Left cardiac atrium (tissue), 4 donors: ENCODE measurements around the gene TMEM114. TPM values are rescaled to one million over a fixed set of nuclear protein-coding genes. Genes with fewer than 3 reads are reported as not detected.
"Not testable (repeated sequence)": the region's sequence is repeated elsewhere in the genome, so short reads cannot be mapped to it uniquely, and the experiment has no call there.

Source experiments
- ATAC-seq, 2 donors: fragments of 200-7000 bp; cut with Tn5 transposase; one replicate each; pipeline ENCODE4 v1.9.1; 2020; ENCODE audit warnings: mild to moderate bottlenecking in 2 of 2, moderate library complexity in 2 of 2
- DNase-seq: peaks from one replicate; pipeline ENCODE4 v3.0.0-alpha.2; 2020
- intact Hi-C, 2 donors: fragments of 100-400 bp; cut with DNase I; formaldehyde crosslinking; loops; one replicate each; pipeline versions ENCODE4 v1.14.1 to v1.15.1; 2022 to 2023
- total RNA-seq, 2 donors: library from RNA; stranded (reverse); fragmentation: NEBNext Ultra II Directional; extraction: Animal tissue kit (Norgen Biotek cat#: 25700); gene quantifications; one replicate each; pipeline ENCODE4 v1.2.1, GENCODE V29; 2021
- donor health status: DM: no; HTN: yes; CAD: no.
- donor health status: DM: no; HTN: yes; CAD: no; lungs with severe emphysema.
- donor health status: DM: yes; HTN: yes; CAD: no.
- donor health status: Dilated cardiomyopathy.

Gene TMEM114
- total RNA-seq, 2 donors from 2014 or later = not detected

DNA sequence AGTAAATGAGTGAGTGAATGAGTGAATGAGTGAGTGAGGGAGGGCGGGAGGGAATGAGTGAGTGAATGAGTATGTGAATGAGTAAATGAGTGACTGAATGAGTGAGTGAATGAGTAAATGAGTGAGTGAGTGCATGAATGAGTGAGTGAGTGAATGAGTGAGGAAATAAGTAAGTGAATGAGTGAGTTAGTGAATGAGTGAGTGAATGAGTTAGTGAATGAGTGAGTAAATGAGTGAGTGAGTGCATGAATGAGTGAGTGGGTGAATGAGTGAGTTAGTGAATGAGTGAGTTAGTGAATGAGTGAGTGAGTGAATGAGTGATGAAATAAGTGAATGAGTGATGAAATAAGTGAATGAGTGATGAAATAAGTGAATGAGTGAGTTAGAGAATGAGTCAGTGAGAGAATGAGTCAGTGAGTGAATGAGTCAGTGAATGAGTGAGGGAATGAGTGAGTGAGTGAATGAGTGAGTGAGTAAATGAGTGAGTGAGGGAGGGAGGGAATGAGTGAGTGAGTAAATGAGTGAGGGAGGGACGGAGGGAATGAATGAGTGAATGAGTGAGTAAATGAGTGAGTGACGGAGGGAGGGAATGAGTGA lies 26.3 kb downstream of the TMEM114 start:
- intact Hi-C loops = loop anchor here in 1 of 2 donors (10.0 kb wide), 1 partner anchor 441 kb away; no protein-coding TSS in a partner anchor
- ATAC-seq, DNase-seq: not testable (repeated sequence)

GRCh38 chr16:8561496-8561895 lies 28.8 kb downstream of the TMEM114 start:
- intact Hi-C loops = loop anchor here in 1 of 2 donors (10.0 kb wide), 1 partner anchor 443 kb away; no protein-coding TSS in a partner anchor
- DNase-seq = no peak
- no peak for ATAC-seq

GRCh38 chr16:8555400-8555799 lies 34.9 kb downstream of the TMEM114 start:
- intact Hi-C loops = no loop called here
- ATAC-seq (no peak), DNase-seq (no peak)

DNA sequence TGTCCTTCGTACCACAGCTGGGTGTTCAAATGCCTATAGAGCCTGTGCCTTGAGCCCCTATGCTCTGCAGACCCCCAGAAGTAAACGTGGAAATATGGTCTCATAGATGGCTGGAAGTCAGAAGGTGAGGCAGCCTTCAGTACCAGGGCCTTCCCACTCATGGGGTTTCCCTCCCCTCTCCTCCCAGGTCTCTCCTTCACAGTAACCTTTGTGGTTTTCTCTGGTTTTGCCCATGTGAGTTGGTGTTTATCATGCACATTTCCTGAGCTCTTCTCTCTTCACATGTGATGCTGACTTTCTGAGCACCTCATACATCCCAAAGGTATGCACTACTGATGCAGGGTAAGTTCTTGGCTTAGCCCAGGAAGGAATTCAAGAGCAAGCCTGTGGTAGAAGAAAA lies 35.4 kb downstream of the TMEM114 start:
- DNase-seq (no peak), ATAC-seq (no peak)
- intact Hi-C loops = no loop called here

GRCh38 chr16:8554022-8554421 lies 36.3 kb downstream of the TMEM114 start:
- DNase-seq (no peak), ATAC-seq (no peak)
- intact Hi-C loops = no loop called here

DNA sequence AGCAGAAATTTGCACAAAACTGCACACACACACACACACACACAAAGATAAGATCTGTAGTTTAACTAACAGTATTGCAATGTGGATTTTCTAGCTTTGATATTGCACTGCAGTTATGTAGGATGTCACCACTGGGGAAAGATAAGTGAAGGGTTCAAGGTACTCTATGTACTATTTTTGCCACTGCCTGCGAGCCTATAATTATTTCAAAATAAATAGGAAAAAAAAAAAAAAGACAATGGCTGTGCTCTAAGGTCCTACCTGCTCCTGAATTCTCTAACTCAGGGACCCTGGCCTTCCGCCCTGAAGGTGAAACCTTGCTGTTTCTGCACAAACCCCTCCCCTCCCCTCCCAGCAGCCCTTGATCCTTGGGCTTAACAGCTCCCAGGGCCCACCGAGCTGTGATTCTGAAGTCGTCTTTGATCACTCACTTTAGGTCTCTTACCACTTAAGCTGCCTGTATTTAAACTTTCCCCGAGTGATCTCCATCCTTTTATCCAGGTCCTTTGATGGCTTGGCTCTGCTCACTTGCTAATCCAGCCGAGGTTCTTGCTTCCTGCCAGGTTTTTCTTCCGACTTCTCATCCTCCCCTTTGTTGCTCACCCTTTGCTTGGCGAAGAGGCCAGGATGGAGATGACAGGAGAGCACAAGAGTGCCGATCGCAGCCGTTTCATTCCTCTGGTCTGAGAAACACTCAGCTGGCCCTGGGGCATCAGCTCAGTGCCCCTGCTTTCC lies 37.7 kb downstream of the TMEM114 start:
- DNase-seq (no peak), ATAC-seq (no peak)

GRCh38 chr16:8551388-8552332 lies 38.7 kb downstream of the TMEM114 start:
- DNase-seq (no peak), ATAC-seq (no peak)
- intact Hi-C loops = no loop called here

More for the DNA sequence above, 37.7 kb downstream of the TMEM114 start:
- intact Hi-C loops = no loop called here

GRCh38 chr16:8550728-8551387 lies 39.5 kb downstream of the TMEM114 start:
- ATAC-seq (no peak), DNase-seq (no peak)
- intact Hi-C loops = no loop called here

- DNase-seq (no peak), ATAC-seq (no peak)
- intact Hi-C loops = no loop called here
Observed at GRCh38 chr16:8549843-8550412, 40.4 kb downstream of the TMEM114 start.

GRCh38 chr16:8548166-8548565 lies 42.1 kb downstream of the TMEM114 start:
- DNase-seq (no peak), ATAC-seq (no peak)
- intact Hi-C loops = no loop called here

GRCh38 chr16:8547762-8548161 lies 42.5 kb downstream of the TMEM114 start:
- no peak for ATAC-seq
- intact Hi-C loops = no loop called here

GRCh38 chr16:8544406-8544805 lies 45.9 kb downstream of the TMEM114 start:
- ATAC-seq (no peak), DNase-seq (no peak)
- intact Hi-C loops = no loop called here

More at GRCh38 chr16:8547762-8548161, 42.5 kb downstream of the TMEM114 start:
- DNase-seq = no peak

GRCh38 chr16:8543258-8543657 lies 47.1 kb downstream of the TMEM114 start:
- DNase-seq (no peak), ATAC-seq (no peak)
- intact Hi-C loops = no loop called here

DNA sequence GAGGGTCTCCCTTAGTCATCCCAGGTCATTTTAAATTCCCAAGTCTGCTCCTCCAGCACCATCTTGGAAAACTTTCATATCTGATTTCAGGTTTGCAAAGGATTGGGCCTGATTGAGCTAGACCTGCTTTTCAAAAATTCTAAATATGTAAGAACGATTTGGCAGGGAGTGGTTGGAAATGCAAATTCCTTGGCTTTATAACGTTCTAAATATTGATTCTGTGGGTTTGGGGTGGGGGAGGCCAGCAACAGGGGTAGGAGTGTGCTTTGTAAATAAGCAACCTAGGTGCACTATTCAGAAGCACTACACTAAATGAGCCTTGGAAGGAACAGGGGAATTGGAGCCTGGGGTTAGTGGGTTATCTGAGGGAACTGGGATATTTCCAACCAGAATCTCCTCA lies 47.9 kb downstream of the TMEM114 start:
- intact Hi-C loops = no loop called here
- ATAC-seq (no peak), DNase-seq (no peak)

- intact Hi-C loops = no loop called here
Observed at GRCh38 chr16:8541868-8542267, 48.4 kb downstream of the TMEM114 start.

GRCh38 chr16:8537691-8538342 lies 52.5 kb downstream of the TMEM114 start:
- ATAC-seq (no peak), DNase-seq (no peak)
- intact Hi-C loops = no loop called here

More at GRCh38 chr16:8541868-8542267, 48.4 kb downstream of the TMEM114 start:
- DNase-seq (no peak), ATAC-seq (no peak)

- intact Hi-C loops = no loop called here
- no peak for ATAC-seq
- no peak for DNase-seq
Observed at GRCh38 chr16:8533509-8533908, 56.8 kb downstream of the TMEM114 start.

- no peak for DNase-seq
- intact Hi-C loops = no loop called here
- ATAC-seq = no peak
Observed at GRCh38 chr16:8530752-8531384, 59.4 kb downstream of the TMEM114 start.
